Embryonic facial prominence (tissue), 1 donor: ENCODE results near the gene C1QA.
"Not testable (repeated sequence)": the region's sequence is repeated elsewhere in the genome, so short reads cannot be mapped to it uniquely, and the experiment has no call there.

Experiments
- DNase-seq: peaks from one replicate; pipeline ENCODE4 v3.0.0-alpha.2; 2016; ENCODE audit errors: extremely low spot score

C1QA gene

GRCh38 chr1:22673486-22674409 is 37.3 kb downstream of the C1QA start:
- peak; percentile 36 for DNase-seq

DNA sequence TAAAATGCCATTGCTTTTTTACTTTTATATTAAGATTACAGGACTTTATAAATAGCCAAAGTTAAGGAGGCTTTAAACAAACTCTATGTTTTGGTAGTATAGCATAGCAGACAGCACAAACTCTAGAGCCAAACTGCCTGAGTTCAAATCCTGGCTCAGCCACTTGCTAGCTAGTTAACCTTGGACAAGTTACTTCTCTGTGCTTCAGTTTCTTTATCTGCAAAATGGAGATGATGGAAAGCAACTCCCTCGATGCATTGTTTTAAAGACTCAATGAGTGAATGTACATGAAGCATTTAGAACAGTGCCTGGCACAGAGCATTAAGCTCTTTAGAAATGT is 38.0 kb downstream of the C1QA start:
- DNase-seq, result no peak

- not testable (repeated sequence) for DNase-seq
These were observed 39.7 kb downstream of the C1QA start for GRCh38 chr1:22676151-22676550.

- DNase-seq, result no peak
These were observed 40.6 kb downstream of the C1QA start for GRCh38 chr1:22676916-22677583.

GRCh38 chr1:22677931-22678896 is 41.8 kb downstream of the C1QA start:
- no peak for DNase-seq

DNA sequence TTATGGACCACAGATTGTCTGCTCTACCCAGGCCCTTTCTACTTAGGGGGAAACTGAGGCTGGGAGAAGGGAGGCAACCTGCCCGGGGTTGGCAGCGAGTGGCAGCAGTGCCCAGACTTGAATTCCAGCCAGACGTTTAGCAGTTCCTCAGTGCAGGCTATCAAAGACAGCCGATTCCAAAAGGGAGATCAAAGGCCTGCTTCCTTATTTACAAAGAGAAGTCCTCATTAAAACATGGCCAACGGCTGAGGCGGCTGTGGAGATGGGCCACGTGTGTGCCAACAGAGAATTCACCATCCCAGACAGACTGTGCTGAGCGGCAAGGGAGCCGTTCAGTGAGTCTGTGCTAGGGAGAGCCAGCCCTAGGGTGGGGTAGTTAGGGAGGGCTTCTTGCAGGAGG is 44.3 kb downstream of the C1QA start:
- DNase-seq, result no peak

DNA sequence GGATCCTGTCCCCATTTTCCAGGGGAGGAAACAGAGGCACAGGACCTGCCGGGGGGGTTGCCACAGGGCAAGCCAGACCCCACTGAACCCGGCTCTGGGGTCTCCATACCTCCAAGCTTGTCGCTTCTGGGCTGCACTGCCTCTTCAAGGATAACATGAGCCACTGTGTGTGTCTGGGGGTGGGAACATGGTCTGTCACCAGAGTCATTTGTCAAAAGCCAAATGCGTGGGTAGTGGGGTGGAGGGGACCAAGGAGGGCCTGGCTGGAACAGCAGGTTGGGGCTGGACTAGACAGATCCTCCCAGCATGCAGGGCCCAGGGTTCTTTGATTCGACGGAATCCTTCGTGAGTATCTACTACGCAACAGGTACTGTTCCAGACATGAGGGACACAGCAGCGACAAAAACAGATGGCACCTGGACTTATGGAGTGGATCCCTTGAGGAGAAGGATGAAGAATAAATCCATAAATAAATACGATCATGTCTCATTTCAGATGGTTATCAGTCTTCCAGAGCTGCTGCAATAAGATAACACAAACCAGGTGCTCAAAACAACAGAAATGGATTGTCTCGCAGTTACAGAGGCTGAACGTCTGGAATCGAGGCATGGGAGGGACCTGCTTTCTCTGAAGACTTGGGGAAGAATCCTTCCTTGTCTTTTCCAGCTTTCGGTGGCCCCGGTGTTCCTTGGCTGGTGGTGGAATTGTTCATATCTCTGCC is 45.3 kb downstream of the C1QA start:
- no peak for DNase-seq

DNA sequence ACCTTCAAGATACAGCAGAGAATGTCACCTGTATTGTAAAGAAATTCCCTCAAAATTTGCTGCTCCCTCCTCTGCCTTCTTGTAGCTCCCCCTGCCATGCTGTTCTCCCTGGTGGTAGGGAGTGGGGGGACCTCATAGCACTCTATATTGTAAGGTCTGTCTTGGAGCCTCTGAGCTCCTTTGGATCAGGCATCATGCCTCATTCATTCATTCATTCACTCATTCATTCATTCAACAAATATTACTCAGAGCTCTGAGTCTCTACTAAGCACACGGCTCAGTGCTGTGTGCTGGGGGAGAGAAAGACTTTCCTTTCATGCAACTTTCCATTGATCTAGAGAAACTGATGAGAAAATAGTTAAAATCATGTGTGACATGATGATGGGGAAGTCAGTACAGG is 47.1 kb downstream of the C1QA start:
- no peak for DNase-seq

GRCh38 chr1:22685591-22686059 is 49.2 kb downstream of the C1QA start:
- DNase-seq, result no peak

DNA sequence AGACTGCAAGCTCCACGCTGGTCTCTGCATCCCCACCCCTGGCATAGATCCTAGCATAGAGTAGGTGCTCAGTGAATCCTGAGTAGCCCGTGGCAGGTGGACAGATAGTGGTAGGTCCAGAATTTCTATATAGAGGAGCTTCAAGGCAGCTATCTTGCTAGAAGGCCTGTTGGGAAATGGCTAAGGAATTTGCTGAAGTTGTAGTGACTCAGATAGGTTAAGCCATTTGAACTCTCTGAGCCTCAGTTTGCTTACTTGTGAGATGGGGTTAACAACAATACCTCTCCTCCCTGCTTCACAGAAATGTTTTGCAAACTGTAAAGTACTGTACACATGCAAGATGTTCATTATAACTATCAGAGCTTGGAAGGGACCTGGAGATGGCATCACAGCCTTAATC is 50.8 kb downstream of the C1QA start:
- no peak for DNase-seq

GRCh38 chr1:22688466-22688865 is 52.0 kb downstream of the C1QA start:
- DNase-seq, result no peak
